ENCODE data around the gene GLOD4.

GLOD4 gene

GRCh38 chr17:802901-803881, 21.1 kb upstream of the GLOD4 start:
- DNase-seq (ENCODE audit: low read depth in 1 of 2, low spot score in 1 of 2): no peak
- no peak overlapping the region for H3K4me3 ChIP-seq (replicated peaks; ENCODE audit: insufficient read depth, low read length)
- TF ChIP-seq POLR2AphosphoS5 (IDR thresholded peaks at IDR 0.05; ENCODE audit: low read depth) (no peak), GABPA (IDR thresholded peaks at IDR 0.05; ENCODE audit: low read depth) (no peak), SPI1 (IDR thresholded peaks at IDR 0.05; ENCODE audit: borderline replicate concordance, low read depth) (no peak), REST (IDR thresholded peaks at IDR 0.05; ENCODE audit: insufficient replicate concordance, low read depth) (no peak)
- TF ChIP-seq, protein P1, sequence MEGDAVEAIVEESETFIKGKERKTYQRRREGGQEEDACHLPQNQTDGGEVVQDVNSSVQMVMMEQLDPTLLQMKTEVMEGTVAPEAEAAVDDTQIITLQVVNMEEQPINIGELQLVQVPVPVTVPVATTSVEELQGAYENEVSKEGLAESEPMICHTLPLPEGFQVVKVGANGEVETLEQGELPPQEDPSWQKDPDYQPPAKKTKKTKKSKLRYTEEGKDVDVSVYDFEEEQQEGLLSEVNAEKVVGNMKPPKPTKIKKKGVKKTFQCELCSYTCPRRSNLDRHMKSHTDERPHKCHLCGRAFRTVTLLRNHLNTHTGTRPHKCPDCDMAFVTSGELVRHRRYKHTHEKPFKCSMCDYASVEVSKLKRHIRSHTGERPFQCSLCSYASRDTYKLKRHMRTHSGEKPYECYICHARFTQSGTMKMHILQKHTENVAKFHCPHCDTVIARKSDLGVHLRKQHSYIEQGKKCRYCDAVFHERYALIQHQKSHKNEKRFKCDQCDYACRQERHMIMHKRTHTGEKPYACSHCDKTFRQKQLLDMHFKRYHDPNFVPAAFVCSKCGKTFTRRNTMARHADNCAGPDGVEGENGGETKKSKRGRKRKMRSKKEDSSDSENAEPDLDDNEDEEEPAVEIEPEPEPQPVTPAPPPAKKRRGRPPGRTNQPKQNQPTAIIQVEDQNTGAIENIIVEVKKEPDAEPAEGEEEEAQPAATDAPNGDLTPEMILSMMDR (IDR thresholded peaks at IDR 0.05; ENCODE audit: insufficient read depth, low read length): no peak
- H3K27me3 ChIP-seq (ENCODE audit: insufficient read depth, poor library complexity, severe bottlenecking): no peaks in the 10 kb centered on the region
- H3K27ac ChIP-seq (replicated peaks): no peak overlapping the region

- DNase-seq (ENCODE audit: low read depth in 1 of 2, low spot score in 1 of 2): no peak
- Histone ChIP-seq H3K27me3 (ENCODE audit: insufficient read depth, poor library complexity, severe bottlenecking) (no peaks in the 10 kb centered on the region), H3K27ac (replicated peaks) (no peak overlapping the region), H3K4me3 (replicated peaks; ENCODE audit: insufficient read depth, low read length) (no peak overlapping the region)
- no peak for TF ChIP-seq POLR2AphosphoS5 (IDR thresholded peaks at IDR 0.05; ENCODE audit: low read depth)
- no peak for TF ChIP-seq GABPA (IDR thresholded peaks at IDR 0.05; ENCODE audit: low read depth)
- TF ChIP-seq REST (IDR thresholded peaks at IDR 0.05; ENCODE audit: insufficient replicate concordance, low read depth): no peak
- TF ChIP-seq, protein P1 (IDR thresholded peaks at IDR 0.05; ENCODE audit: insufficient read depth, low read length): no peak
- TF ChIP-seq SPI1 (IDR thresholded peaks at IDR 0.05; ENCODE audit: borderline replicate concordance, low read depth): no peak
Observed at GRCh38 chr17:802481-802880, 20.4 kb upstream of the GLOD4 start.

- no peak for DNase-seq (ENCODE audit: low read depth in 1 of 2, low spot score in 1 of 2)
- TF ChIP-seq GABPA (IDR thresholded peaks at IDR 0.05; ENCODE audit: low read depth) (no peak), POLR2AphosphoS5 (IDR thresholded peaks at IDR 0.05; ENCODE audit: low read depth) (no peak), SPI1 (IDR thresholded peaks at IDR 0.05; ENCODE audit: borderline replicate concordance, low read depth) (no peak), REST (IDR thresholded peaks at IDR 0.05; ENCODE audit: insufficient replicate concordance, low read depth) (no peak)
- TF ChIP-seq, protein P1 (IDR thresholded peaks at IDR 0.05; ENCODE audit: insufficient read depth, low read length): no peak
- Histone ChIP-seq H3K27ac (replicated peaks) (no peak overlapping the region), H3K27me3 (ENCODE audit: insufficient read depth, poor library complexity, severe bottlenecking) (no peaks in the 10 kb centered on the region), H3K4me3 (replicated peaks; ENCODE audit: insufficient read depth, low read length) (no peak overlapping the region)
Observed at GRCh38 chr17:801660-802059, 19.6 kb upstream of the GLOD4 start.
